Thyroid gland (tissue), 4 donors: Measurements from ENCODE around the gene YIPF2.

ENCODE experiments used
- CTCF ChIP-seq, 6 experiments: fragments of 200-600 bp in 3 of 6; fragments of 450-650 bp in 3 of 6; sonication (generic) in 3 of 6; IDR thresholded peaks; one replicate each; pipeline ENCODE4 v1.5.1; 2016 to 2019; ENCODE audit warnings: antibody characterized with exemption in 6 of 6, mild to moderate bottlenecking in 2 of 6, inconsistent platforms in 1 of 6, moderate library complexity in 1 of 6
- POLR2A ChIP-seq, 2 donors: fragments of 450-650 bp; IDR thresholded peaks; one replicate each; pipeline ENCODE4 v1.6.1; 2017; ENCODE audit warnings: antibody characterized with exemption in 2 of 2, mild to moderate bottlenecking in 2 of 2, moderate library complexity in 1 of 2

GRCh38 chr19:10968527-10969135, 40.2 kb upstream of the YIPF2 start:
- no peak for TF ChIP-seq CTCF (IDR thresholded peaks at IDR 0.05)
- no peak for TF ChIP-seq POLR2A (IDR thresholded peaks at IDR 0.05)
